ENCODE results near the gene TBC1D3B. TPM values are rescaled to one million over a fixed set of nuclear protein-coding genes. Genes with fewer than 3 reads are reported as not detected.
"Not testable (repeated sequence)": the region's sequence is repeated elsewhere in the genome, so short reads cannot be mapped to it uniquely, and the experiment has no call there.

The TBC1D3B gene
- total and polyA plus RNA-seq, 10 of the 15 experiments (the other 5 are each of a cell fraction or from before 2014, with no cell fraction given) = 0.67 to 8.5 (median 1.7) TPM; not detected in 2

GRCh38 chr17:36203335-36203734, 26.9 kb upstream of the TBC1D3B start:
- Histone ChIP-seq H3K79me2 (ENCODE audit: control insufficient read depth, insufficient read depth, low read length) (no peaks in the 10 kb centered on the region), H3K27ac (ENCODE audit: control insufficient read depth, insufficient read depth) (no peak overlapping the region), H3K4me1 (ENCODE audit: control insufficient read depth, insufficient read depth, low read length) (peaks cover 34% of the 10 kb centered on the region), H3K27me3 (replicated peaks in 1 of 2; ENCODE audit: control insufficient read depth in 2 of 2, insufficient read depth in 2 of 2, low read length in 1 of 2) (no peaks in the 10 kb centered on the region), H3K9ac (ENCODE audit: control insufficient read depth, insufficient read depth, low read length) (no peak overlapping the region), H4K20me1 (ENCODE audit: control insufficient read depth, insufficient read depth) (no peaks in the 10 kb centered on the region), H2AFZ (ENCODE audit: control insufficient read depth, low read depth, low read length) (no peak overlapping the region), H3K4me2 (ENCODE audit: control insufficient read depth, insufficient read depth) (no peak overlapping the region), H3K4me3 (no peak overlapping the region), H3K9me3 (replicated peaks; ENCODE audit: control insufficient read depth, insufficient read depth, low read length) (no peaks in the 10 kb centered on the region), H3K36me3 (ENCODE audit: control insufficient read depth in 2 of 2, insufficient read depth in 2 of 2, low read length in 1 of 2) (no peaks in the 10 kb centered on the region)
- SMC1A ChIA-PET (ENCODE audit: uncharacterized antibody, unreplicated experiment) = interaction anchor here (1.6 kb wide), 1 partner anchor 15 kb away, joined by 5 read pairs; no protein-coding TSS in a partner anchor
- POLR2A ChIA-PET = no interaction called here
- FAIRE-seq (no peak), ATAC-seq (no peak), DNase-seq (ENCODE audit: low read depth, low spot score) (no peak)
- CTCF ChIA-PET = no interaction called here
- no peak for TF ChIP-seq SMAD1 (IDR thresholded peaks at IDR 0.05; ENCODE audit: low read depth, partially characterized antibody)
- TF ChIP-seq SMARCA5 (IDR thresholded peaks at IDR 0.05) = 0 out of 2 replicates have a peak, but pooled peaks have one; percentile 45
- TF ChIP-seq SPI1 (IDR thresholded peaks at IDR 0.05; ENCODE audit: borderline replicate concordance, insufficient read depth, low read depth, low read length) = peak; percentile 25; the same call in 1 of the 2 replicates
- in situ Hi-C loops (cut with MboI) = no loop called here
- no TSS peak for BruUV-seq (replicated peaks)
- RAD21 ChIA-PET (ENCODE audit: unreplicated experiment) = no interaction called here
- intact Hi-C loops (cut with micrococcal nuclease; ENCODE audit: unreplicated experiment) = no loop called here
- 65% methylated on average over 3 of the region's 3 CpGs for WGBS (ENCODE audit: insufficient coverage, insufficient replicate concordance, low lambda C conversion rate, missing lambda C conversion rate)

GRCh38 chr17:36201506-36201905, 25.1 kb upstream of the TBC1D3B start:
- H3K9me3 ChIP-seq (replicated peaks; ENCODE audit: control insufficient read depth, insufficient read depth, low read length); FAIRE-seq; H4K20me1 ChIP-seq (ENCODE audit: control insufficient read depth, insufficient read depth); H3K27ac ChIP-seq (ENCODE audit: control insufficient read depth, insufficient read depth); H2AFZ ChIP-seq (ENCODE audit: control insufficient read depth, low read depth, low read length); CTCF ChIA-PET; H3K27me3 ChIP-seq (replicated peaks in 1 of 2; ENCODE audit: control insufficient read depth in 2 of 2, insufficient read depth in 2 of 2, low read length in 1 of 2); DNase-seq (ENCODE audit: low read depth, low spot score); H3K9ac ChIP-seq (ENCODE audit: control insufficient read depth, insufficient read depth, low read length); H3K79me2 ChIP-seq (ENCODE audit: control insufficient read depth, insufficient read depth, low read length); RAD21 ChIA-PET (ENCODE audit: unreplicated experiment); in situ Hi-C loops (cut with MboI); H3K4me3 ChIP-seq; H3K36me3 ChIP-seq (ENCODE audit: control insufficient read depth in 2 of 2, insufficient read depth in 2 of 2, low read length in 1 of 2); BruUV-seq (replicated peaks); SMC1A ChIA-PET (ENCODE audit: uncharacterized antibody, unreplicated experiment); H3K4me2 ChIP-seq (ENCODE audit: control insufficient read depth, insufficient read depth); POLR2A ChIA-PET; intact Hi-C loops (cut with micrococcal nuclease; ENCODE audit: unreplicated experiment): not testable (repeated sequence)
- 0% methylated on average over 1 of the region's 8 CpGs for WGBS (ENCODE audit: insufficient coverage, insufficient replicate concordance, low lambda C conversion rate, missing lambda C conversion rate)
- peak; percentile 51; the same call in 1 of the 2 replicates for TF ChIP-seq EED (IDR thresholded peaks at IDR 0.05; ENCODE audit: low read depth)
- TF ChIP-seq BHLHE40 (IDR thresholded peaks at IDR 0.05; ENCODE audit: borderline replicate concordance in 1 of 2, low read depth in 2 of 2, low read length in 1 of 2) = peak in 1 of 2 experiments; percentile 18; a peak in 1 of 4 replicates
- peak; percentile 50 for TF ChIP-seq RUNX3 (IDR thresholded peaks at IDR 0.05; ENCODE audit: low read length)
- ATAC-seq = peak; percentile 22
- peaks cover 35% of the 10 kb centered on the region for H3K4me1 ChIP-seq (ENCODE audit: control insufficient read depth, insufficient read depth, low read length)

- RAD21 ChIA-PET (ENCODE audit: unreplicated experiment); ATAC-seq; H3K27me3 ChIP-seq (replicated peaks in 1 of 2; ENCODE audit: control insufficient read depth in 2 of 2, insufficient read depth in 2 of 2, low read length in 1 of 2); H3K27ac ChIP-seq (ENCODE audit: control insufficient read depth, insufficient read depth); H4K20me1 ChIP-seq (ENCODE audit: control insufficient read depth, insufficient read depth); H3K9ac ChIP-seq (ENCODE audit: control insufficient read depth, insufficient read depth, low read length); SMC1A ChIA-PET (ENCODE audit: uncharacterized antibody, unreplicated experiment); in situ Hi-C loops (cut with MboI); H2AFZ ChIP-seq (ENCODE audit: control insufficient read depth, low read depth, low read length); intact Hi-C loops (cut with micrococcal nuclease; ENCODE audit: unreplicated experiment); H3K9me3 ChIP-seq (replicated peaks; ENCODE audit: control insufficient read depth, insufficient read depth, low read length); H3K4me2 ChIP-seq (ENCODE audit: control insufficient read depth, insufficient read depth); BruUV-seq (replicated peaks); DNase-seq (ENCODE audit: low read depth, low spot score); H3K79me2 ChIP-seq (ENCODE audit: control insufficient read depth, insufficient read depth, low read length); CTCF ChIA-PET; H3K4me3 ChIP-seq; POLR2A ChIA-PET; FAIRE-seq; H3K36me3 ChIP-seq (ENCODE audit: control insufficient read depth in 2 of 2, insufficient read depth in 2 of 2, low read length in 1 of 2): not testable (repeated sequence)
- H3K4me1 ChIP-seq (ENCODE audit: control insufficient read depth, insufficient read depth, low read length) = peaks cover 39% of the 10 kb centered on the region
- WGBS (ENCODE audit: insufficient coverage, insufficient replicate concordance, low lambda C conversion rate, missing lambda C conversion rate) = 88% methylated on average over 1 of the region's 4 CpGs
These were observed 24.7 kb upstream of the TBC1D3B start for GRCh38 chr17:36201102-36201501.
